ENCODE data around the gene CROCC2.
A peak's percentile ranks its signal among the peaks of the same experiment; 100 is the strongest.

Gene CROCC2

GRCh38 chr2:241031436-241032165, 125.5 kb downstream of the CROCC2 start:
- no peak for DNase-seq (ENCODE audit: low read depth)
- no peak for TF ChIP-seq CTCF (IDR thresholded peaks at IDR 0.05; ENCODE audit: insufficient read depth, low read depth, low read length, missing control alignments)
- no peak overlapping the region for H3K4me3 ChIP-seq (ENCODE audit: low read depth, low read length)

GRCh38 chr2:241033336-241033987, 127.3 kb downstream of the CROCC2 start:
- no peak for TF ChIP-seq CTCF (IDR thresholded peaks at IDR 0.05; ENCODE audit: insufficient read depth, low read depth, low read length, missing control alignments)
- no peak overlapping the region for H3K4me3 ChIP-seq (ENCODE audit: low read depth, low read length)
- no peak for DNase-seq (ENCODE audit: low read depth)

- no peak overlapping the region for H3K4me3 ChIP-seq (ENCODE audit: low read depth, low read length)
- no peak for TF ChIP-seq CTCF (IDR thresholded peaks at IDR 0.05; ENCODE audit: insufficient read depth, low read depth, low read length, missing control alignments)
- no peak for DNase-seq (ENCODE audit: low read depth)
Measured at GRCh38 chr2:241033994-241034393, 127.9 kb downstream of the CROCC2 start.

- no peak for TF ChIP-seq CTCF (IDR thresholded peaks at IDR 0.05; ENCODE audit: insufficient read depth, low read depth, low read length, missing control alignments)
- H3K4me3 ChIP-seq (ENCODE audit: low read depth, low read length), result no peak overlapping the region
Measured at GRCh38 chr2:241034490-241035141, 128.5 kb downstream of the CROCC2 start.

GRCh38 chr2:241035142-241035817, 129.1 kb downstream of the CROCC2 start:
- H3K4me3 ChIP-seq (ENCODE audit: low read depth, low read length), result no peak overlapping the region
- DNase-seq (ENCODE audit: low read depth), result no peak
- no peak for TF ChIP-seq CTCF (IDR thresholded peaks at IDR 0.05; ENCODE audit: insufficient read depth, low read depth, low read length, missing control alignments)

More at GRCh38 chr2:241034490-241035141, 128.5 kb downstream of the CROCC2 start:
- DNase-seq (ENCODE audit: low read depth), result no peak

GRCh38 chr2:241035818-241036396, 129.8 kb downstream of the CROCC2 start:
- H3K4me3 ChIP-seq (ENCODE audit: low read depth, low read length), result peak overlapping the region; percentile 24

More at GRCh38 chr2:241035818-241036396, 129.8 kb downstream of the CROCC2 start:
- TF ChIP-seq CTCF (IDR thresholded peaks at IDR 0.05; ENCODE audit: insufficient read depth, low read depth, low read length, missing control alignments), result no peak
- no peak for DNase-seq (ENCODE audit: low read depth)

Data from GM12865 (cell line).